Cardiac muscle cell (in vitro differentiated cells and primary cell): Measurements from ENCODE around the gene DOCK4. TPM values are rescaled to one million over a fixed set of nuclear protein-coding genes. Genes with fewer than 3 reads are reported as not detected.

Source experiments
- DNase-seq, 2 donors: peaks; one replicate each; pipeline versions ENCODE4 v3.0.0 to v3.0.0-alpha.2; 2010 to 2017; ENCODE audit warnings: low read depth in 1 of 2, low spot score in 1 of 2
- H3K27ac ChIP-seq: fragments of 200-600 bp; sonication (generic); 2 replicates; pipeline ENCODE4 v1.5.1; 2016
- H3K27me3 ChIP-seq: fragments of 200-600 bp; sonication (generic); 2 replicates; pipeline ENCODE4 v1.6.0; 2016; ENCODE audit warnings: control low read depth
- H3K36me3 ChIP-seq: fragments of 200-600 bp; sonication (generic); 2 replicates; pipeline ENCODE4 v1.5.1; 2016; ENCODE audit warnings: control low read depth
- H3K4me1 ChIP-seq: fragments of 200-600 bp; sonication (generic); 2 replicates; pipeline ENCODE4 v1.8.1; 2017; ENCODE audit warnings: low read depth, mild to moderate bottlenecking, mixed run types
- H3K4me3 ChIP-seq: fragments of 200-600 bp; sonication (generic); 2 replicates; pipeline ENCODE4 v1.5.1; 2016; ENCODE audit warnings: mild to moderate bottlenecking
- H3K9me3 ChIP-seq: fragments of 200-600 bp; sonication (generic); 2 replicates; pipeline ENCODE4 v1.5.1; 2017; ENCODE audit warnings: low read depth, mild to moderate bottlenecking, control low read depth
- CTCF ChIP-seq: IDR thresholded peaks from 2 replicates; pipeline ENCODE4 v1.5.1; 2012; ENCODE audit warnings: low read depth, mild to moderate bottlenecking, low read length
- polyA plus RNA-seq: library from polyadenylated mRNA; unstranded; fragments of >200 nt; fragmentation: Nextera tagmentation; extraction: Ambion mirVana; gene quantifications from 2 replicates; pipeline ENCODE4 v1.2.1, GENCODE V29; 2016
- total RNA-seq: library from RNA; depleted of rRNA; stranded (reverse); fragments of >200 nt; gene quantifications from 2 replicates; pipeline ENCODE4 v1.2.3, GENCODE V29; 2016

DOCK4 gene
- total and polyA plus RNA-seq, 2 experiments from 2014 or later = 5.3 to 11.4 TPM

- no peak for TF ChIP-seq CTCF
- Histone ChIP-seq H3K27ac (no peak overlapping the region), H3K27me3 (no peaks in the 10 kb centered on the region), H3K9me3 (no peaks in the 10 kb centered on the region), H3K36me3 (no peaks in the 10 kb centered on the region), H3K4me1 (no peaks in the 10 kb centered on the region), H3K4me3 (no peak overlapping the region)
- DNase-seq = peak in 1 of 2 donors; percentile 86
Observed at GRCh38 chr7:112112822-112113255, 93.4 kb downstream of the DOCK4 start.

GRCh38 chr7:112110651-112111050, 95.5 kb downstream of the DOCK4 start:
- no peak for DNase-seq
- Histone ChIP-seq H3K27me3 (no peaks in the 10 kb centered on the region), H3K4me3 (no peak overlapping the region), H3K9me3 (no peaks in the 10 kb centered on the region), H3K36me3 (no peaks in the 10 kb centered on the region), H3K27ac (no peak overlapping the region), H3K4me1 (no peaks in the 10 kb centered on the region)
- no peak for TF ChIP-seq CTCF

GRCh38 chr7:112110175-112110574, 96.0 kb downstream of the DOCK4 start:
- no peak for TF ChIP-seq CTCF
- H3K4me3 ChIP-seq = no peak overlapping the region
- H3K27ac ChIP-seq = no peak overlapping the region
- no peaks in the 10 kb centered on the region for H3K4me1 ChIP-seq
- H3K9me3 ChIP-seq = no peaks in the 10 kb centered on the region
- H3K36me3 ChIP-seq = no peaks in the 10 kb centered on the region
- no peak for DNase-seq
- H3K27me3 ChIP-seq = no peaks in the 10 kb centered on the region

GRCh38 chr7:112108981-112109380, 97.2 kb downstream of the DOCK4 start:
- Histone ChIP-seq H3K4me3 (no peak overlapping the region), H3K4me1 (no peaks in the 10 kb centered on the region), H3K36me3 (no peaks in the 10 kb centered on the region), H3K27ac (no peak overlapping the region), H3K9me3 (no peaks in the 10 kb centered on the region), H3K27me3 (no peaks in the 10 kb centered on the region)
- TF ChIP-seq CTCF = no peak
- no peak for DNase-seq

- DNase-seq = no peak
- H3K4me1 ChIP-seq = no peaks in the 10 kb centered on the region
- H3K27ac ChIP-seq = no peak overlapping the region
- no peaks in the 10 kb centered on the region for H3K27me3 ChIP-seq
- H3K36me3 ChIP-seq = no peaks in the 10 kb centered on the region
- H3K9me3 ChIP-seq = no peaks in the 10 kb centered on the region
- TF ChIP-seq CTCF = no peak
- H3K4me3 ChIP-seq = no peak overlapping the region
Observed at GRCh38 chr7:112105584-112106530, 100.3 kb downstream of the DOCK4 start.
